ENCODE data around the gene ZNF420.

ZNF420 gene

GRCh38 chr19:37148214-37148613 is 70.0 kb downstream of the ZNF420 start:
- DNase-seq (ENCODE audit: low read depth): no peak

- DNase-seq (ENCODE audit: low read depth): no peak
Measured at GRCh38 chr19:37160153-37160552, 81.9 kb downstream of the ZNF420 start.

DNA sequence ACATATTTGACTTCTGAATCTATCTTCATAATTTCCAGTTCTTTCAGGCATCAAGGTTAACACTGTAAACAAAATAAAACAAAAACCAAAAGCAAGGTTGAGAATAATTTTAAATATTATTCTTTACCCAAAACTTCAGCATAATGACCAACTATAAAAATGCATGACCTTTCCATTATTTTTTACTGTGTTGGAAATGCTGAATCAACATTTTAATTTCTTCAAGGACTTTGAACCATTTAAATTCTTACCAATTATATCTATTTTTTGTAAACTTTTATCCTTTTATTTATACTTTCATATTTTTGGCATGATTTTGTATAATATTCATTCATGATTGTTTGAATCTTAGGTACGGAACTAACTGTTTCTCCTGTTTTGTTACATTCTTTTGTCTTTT is 87.4 kb downstream of the ZNF420 start:
- no peak for DNase-seq (ENCODE audit: low read depth)

- peak; percentile 97 for DNase-seq (ENCODE audit: low read depth)
Measured at GRCh38 chr19:37172368-37173366, 94.4 kb downstream of the ZNF420 start, which contains the start of gene ZNF585A. ZNF585A (minus strand) TSS chr19:37172695; CDS start chr19:37169910, 2,785 bp downstream.

All from fibroblast of gingiva (primary cell).